T-helper 1 cell treated with Interleukin-12 subunit alpha and Interleukin-12 subunit beta and Interleukin-4 antibody, amounts not matched to agents 30 ng/mL and 1 ng/mL, for 36 hours (primary cell): ENCODE data around the gene BCL2L12. TPM values are rescaled to one million over a fixed set of nuclear protein-coding genes. Genes with fewer than 3 reads are reported as not detected.

ENCODE experiments used
- intact Hi-C: fragments of 100-400 bp; cut with micrococcal nuclease; formaldehyde crosslinking; loops from one replicate; pipeline ENCODE4 v1.15.1; 2024
- total RNA-seq: library from RNA; stranded (reverse); gene quantifications from 2 replicates; pipeline ENCODE4 v1.2.3, GENCODE V29; 2022

Gene BCL2L12
- total RNA-seq, 1 donor from 2014 or later, result 58.4 TPM

DNA sequence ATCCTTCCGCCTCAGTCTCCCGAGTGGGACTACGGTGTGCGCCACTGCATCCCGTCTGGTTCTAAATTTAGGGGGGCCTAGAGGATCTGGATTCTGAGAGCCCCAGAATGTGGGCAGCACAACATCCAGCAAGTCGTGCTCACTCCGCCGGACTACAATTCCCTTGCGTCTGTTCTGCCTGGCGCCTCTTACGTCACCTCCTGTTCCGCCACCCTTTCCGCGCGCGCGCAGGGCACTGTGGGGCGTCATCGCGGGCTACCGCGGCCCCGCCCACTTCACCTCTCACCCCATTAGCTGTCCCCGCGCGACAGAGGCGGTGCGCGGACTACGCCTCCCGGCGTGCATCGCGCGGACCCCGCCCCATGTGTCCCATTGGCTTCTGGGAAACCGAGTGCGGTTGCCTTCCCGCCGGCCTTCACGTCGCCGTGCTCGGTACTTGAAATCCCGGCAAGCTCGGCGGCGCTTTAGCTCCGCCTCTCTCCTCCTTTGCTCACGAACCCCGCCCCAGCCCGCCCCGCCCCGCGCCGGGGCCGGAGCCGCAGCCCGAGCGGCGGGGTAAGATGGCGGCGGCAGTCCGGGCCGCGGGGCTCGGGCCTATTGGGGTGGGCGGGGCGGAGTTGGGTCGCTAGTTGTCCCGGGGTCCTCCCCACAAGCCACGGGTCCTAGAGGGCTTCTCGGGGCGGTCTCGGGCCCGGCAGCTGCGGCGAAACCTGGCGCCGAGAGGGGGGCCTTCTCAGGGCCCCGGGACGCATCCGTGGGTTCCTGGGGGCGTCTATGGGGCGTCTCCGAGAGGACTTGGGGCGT lies 23.8 kb upstream of the BCL2L12 start, which contains the start of gene SCAF1:
SCAF1 (plus strand) TSS at position 522 of the 804 bp plus-strand sequence. CDS start 2,818 bp downstream, outside the sequence.
- intact Hi-C loops, result loop anchor here (1.0 to 5.0 kb wide), 9 partner anchors 75 to 1149 kb away; partner anchors contain the start of genes ASPDH, FLT3LG, JOSD2 and KCNC3

- intact Hi-C loops, result loop anchor here (2.0 to 5.0 kb wide), 4 partner anchors 74 to 930 kb away; partner anchors contain the start of genes ASPDH, JOSD2 and KCNC3
Measured at GRCh38 chr19:49642492-49643035, 23.2 kb upstream of the BCL2L12 start.

DNA sequence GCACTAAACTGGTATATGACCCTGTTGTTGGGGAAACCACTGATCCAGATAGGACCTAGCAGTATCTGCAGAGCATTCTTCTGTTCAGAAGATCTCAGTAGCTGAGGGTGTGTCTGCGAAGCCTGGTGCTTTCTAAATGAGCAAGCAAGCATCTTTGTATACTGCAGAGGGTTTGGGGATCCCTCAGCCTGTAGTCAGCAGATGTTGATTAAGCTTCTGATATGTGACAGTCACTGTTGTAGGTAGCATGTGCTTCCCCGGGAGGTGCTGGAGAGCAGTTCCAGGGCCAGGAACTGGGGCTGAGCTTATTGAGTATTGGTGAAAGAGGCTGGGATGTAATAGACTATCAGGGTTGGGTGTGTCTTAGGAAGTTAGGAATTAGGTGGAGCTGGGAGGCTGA lies 22.3 kb upstream of the BCL2L12 start:
- intact Hi-C loops, result loop anchor here (2.0 to 5.0 kb wide), 4 partner anchors 73 to 931 kb away; partner anchors contain the start of genes ASPDH, JOSD2 and KCNC3

DNA sequence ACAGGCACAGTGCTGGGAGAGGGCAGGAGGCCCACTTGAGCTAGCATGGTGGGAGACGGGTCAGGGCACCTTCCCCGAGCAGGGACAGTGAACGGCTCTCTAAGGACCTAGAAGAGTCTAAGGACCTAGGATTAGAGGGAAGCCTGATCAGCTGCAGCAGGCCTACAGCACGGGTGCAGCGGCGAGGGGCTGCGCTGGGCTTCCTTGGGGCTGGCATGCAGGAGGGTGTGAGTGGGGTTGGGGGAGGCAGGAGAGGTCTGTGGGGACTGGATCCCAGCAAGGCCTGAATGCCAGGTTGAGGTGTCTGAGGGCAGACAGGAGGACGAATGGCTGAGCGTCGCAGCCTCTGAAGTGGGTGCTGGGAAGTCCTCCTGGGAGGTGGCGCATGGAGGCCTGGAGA lies 20.1 kb upstream of the BCL2L12 start:
- intact Hi-C loops, result no loop called here

- intact Hi-C loops, result no loop called here
Measured at GRCh38 chr19:49645995-49646394, 19.7 kb upstream of the BCL2L12 start.

- intact Hi-C loops, result no loop called here
Measured at GRCh38 chr19:49646586-49646985, 19.1 kb upstream of the BCL2L12 start.

DNA sequence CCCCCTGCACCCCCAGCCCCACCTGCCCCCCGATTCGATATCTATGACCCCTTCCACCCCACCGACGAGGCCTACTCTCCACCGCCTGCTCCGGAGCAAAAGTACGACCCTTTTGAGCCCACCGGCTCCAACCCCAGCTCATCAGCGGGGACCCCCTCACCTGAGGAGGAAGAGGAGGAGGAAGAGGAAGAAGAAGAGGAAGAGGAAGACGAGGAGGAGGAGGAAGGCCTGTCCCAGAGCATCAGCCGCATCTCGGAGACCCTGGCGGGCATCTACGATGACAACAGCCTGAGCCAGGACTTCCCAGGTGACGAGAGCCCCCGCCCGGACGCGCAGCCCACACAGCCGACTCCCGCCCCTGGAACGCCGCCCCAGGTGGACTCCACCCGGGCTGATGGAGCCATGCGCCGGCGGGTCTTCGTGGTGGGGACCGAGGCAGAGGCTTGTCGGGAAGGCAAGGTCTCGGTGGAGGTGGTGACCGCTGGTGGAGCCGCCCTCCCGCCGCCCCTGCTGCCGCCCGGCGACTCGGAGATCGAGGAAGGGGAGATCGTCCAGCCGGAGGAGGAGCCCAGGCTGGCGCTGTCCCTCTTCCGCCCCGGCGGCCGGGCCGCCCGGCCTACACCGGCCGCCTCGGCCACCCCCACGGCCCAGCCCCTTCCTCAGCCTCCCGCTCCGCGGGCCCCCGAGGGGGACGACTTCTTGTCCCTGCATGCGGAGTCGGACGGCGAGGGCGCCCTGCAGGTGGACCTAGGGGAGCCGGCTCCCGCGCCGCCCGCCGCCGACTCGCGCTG lies 14.5 kb upstream of the BCL2L12 start:
- intact Hi-C loops, result no loop called here

DNA sequence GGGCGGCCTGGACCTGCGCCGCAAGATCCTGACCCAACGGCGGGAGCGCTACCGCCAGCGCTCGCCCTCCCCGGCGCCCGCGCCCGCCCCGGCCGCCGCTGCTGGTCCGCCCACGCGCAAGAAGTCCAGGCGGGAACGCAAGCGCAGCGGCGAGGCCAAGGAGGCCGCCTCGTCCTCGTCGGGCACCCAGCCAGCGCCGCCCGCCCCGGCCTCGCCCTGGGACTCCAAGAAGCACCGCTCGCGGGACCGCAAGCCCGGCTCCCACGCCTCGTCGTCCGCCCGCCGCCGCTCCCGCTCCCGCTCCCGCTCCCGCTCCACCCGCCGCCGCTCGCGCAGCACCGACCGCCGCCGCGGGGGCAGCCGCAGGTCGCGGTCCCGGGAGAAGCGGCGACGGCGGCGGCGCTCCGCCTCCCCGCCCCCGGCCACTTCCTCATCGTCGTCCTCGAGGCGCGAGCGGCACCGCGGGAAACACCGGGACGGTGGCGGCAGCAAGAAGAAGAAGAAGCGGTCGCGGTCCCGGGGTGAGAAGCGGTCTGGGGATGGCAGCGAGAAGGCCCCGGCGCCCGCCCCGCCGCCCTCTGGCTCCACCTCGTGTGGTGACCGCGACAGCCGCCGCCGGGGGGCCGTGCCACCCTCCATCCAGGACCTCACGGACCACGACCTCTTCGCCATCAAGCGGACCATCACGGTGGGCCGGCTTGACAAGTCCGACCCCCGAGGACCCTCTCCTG lies 13.7 kb upstream of the BCL2L12 start:
- intact Hi-C loops, result no loop called here

GRCh38 chr19:49652551-49653465 lies 12.9 kb upstream of the BCL2L12 start:
- intact Hi-C loops, result no loop called here

GRCh38 chr19:49653466-49653806 lies 12.3 kb upstream of the BCL2L12 start:
- intact Hi-C loops, result no loop called here

DNA sequence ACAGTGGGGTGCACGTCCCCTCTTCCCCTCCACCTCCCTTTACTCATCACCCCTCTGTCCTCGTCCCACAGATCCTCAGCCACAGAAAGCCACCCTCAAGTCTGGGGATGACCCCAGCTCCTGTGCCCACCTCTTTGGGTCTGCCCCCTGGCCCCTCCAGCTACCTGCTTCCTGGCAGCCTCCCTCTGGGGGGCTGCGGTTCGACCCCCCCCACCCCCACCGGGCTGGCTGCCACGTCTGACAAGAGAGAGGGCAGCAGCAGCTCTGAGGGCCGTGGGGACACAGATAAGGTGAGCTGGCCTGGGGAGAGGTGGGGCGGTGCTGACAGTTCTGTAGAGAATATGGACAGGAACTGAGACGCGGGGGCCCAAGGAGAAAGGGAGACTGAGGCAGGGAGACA lies 11.2 kb upstream of the BCL2L12 start:
- intact Hi-C loops, result no loop called here

- intact Hi-C loops, result no loop called here
Measured at GRCh38 chr19:49655570-49656455, 9.9 kb upstream of the BCL2L12 start.

DNA sequence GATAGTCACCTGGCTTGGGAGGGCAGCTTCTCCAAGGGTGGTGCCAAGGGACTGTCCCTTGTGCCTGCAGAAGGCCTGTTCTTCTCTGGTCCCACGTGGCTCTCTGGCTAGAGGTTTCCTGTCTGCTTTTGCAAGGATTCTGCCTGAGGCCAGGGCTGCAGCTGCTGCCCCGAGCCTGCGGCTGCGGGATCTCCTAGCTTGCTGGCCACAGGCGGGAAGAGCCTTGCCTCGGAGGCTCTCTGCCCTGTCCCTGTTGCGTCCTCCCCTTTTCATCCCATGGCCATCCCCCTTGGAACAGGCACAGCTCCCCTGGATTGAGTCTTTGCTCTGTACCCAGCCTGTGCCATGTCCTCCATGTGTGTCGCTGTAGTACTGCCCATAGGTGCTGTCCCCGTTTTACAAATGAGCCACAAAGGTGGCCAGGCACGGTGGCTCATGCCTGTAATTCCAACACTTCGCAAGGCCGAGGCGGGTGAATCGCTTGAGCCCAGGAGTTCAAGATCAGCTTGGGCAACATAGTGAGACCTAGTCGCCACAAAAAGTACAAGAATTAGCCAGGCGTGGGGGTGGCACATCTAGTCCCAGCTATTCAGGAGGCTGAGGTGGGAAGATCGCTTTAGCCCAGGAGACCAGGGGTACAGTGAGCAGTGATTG lies 9.2 kb upstream of the BCL2L12 start:
- intact Hi-C loops, result no loop called here

- intact Hi-C loops, result no loop called here
Measured at GRCh38 chr19:49657493-49658138, 8.1 kb upstream of the BCL2L12 start.

DNA sequence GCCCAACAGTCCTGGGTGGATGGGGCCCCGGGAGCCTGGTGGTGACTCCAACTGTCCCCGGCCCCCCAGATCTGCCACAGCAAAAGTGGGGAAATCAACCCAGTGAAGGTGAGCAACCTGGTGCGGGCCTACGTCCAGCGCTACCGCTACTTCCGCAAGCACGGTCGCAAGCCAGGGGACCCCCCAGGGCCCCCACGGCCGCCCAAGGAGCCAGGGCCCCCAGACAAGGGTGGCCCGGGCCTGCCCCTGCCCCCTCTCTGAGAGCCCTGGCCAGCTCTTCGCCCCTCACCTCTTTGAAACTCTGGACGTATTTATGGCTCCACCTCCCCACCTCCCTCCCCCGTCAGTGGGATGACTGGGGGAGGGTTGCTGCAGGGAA lies 7.6 kb upstream of the BCL2L12 start:
- intact Hi-C loops, result no loop called here

GRCh38 chr19:49658566-49659442 lies 6.9 kb upstream of the BCL2L12 start:
- intact Hi-C loops, result no loop called here

- intact Hi-C loops, result loop anchor here (10.0 kb wide), 1 partner anchor 1486 kb away; the partner anchor contains the start of genes LIG1 and ZSWIM9
Measured at GRCh38 chr19:49660338-49660961, 5.3 kb upstream of the BCL2L12 start.
